SK-N-MC (cell line): ENCODE data around the gene MAP4K5.

Source experiments
- EZH2 ChIP-seq: fragments of 200-600 bp; sonication (generic); IDR thresholded peaks from one replicate; pipeline ENCODE4 v1.6.1; 2017; ENCODE audit warnings: antibody characterized with exemption
- POLR2AphosphoS5 ChIP-seq: IDR thresholded peaks from 2 replicates; pipeline ENCODE4 v1.6.1; 2012; ENCODE audit warnings: mild to moderate bottlenecking, low read depth, low read length, borderline replicate concordance

- TF ChIP-seq POLR2AphosphoS5 (no peak), EZH2 (no peak)
Measured at GRCh38 chr14:50551877-50552276, 19.5 kb upstream of the MAP4K5 start.
